GM18507 (cell line): ENCODE measurements around the gene PRRT2.
A peak's percentile ranks its signal among the peaks of the same experiment; 100 is the strongest.
"Not testable (repeated sequence)": the region's sequence is repeated elsewhere in the genome, so short reads cannot be mapped to it uniquely, and the experiment has no call there.

Experiments
- DNase-seq: peaks from one replicate; pipeline ENCODE4 v3.0.0; 2011; ENCODE audit warnings: low read depth; ENCODE audit not compliant: insufficient read length; ENCODE audit errors: extremely low spot score
- FAIRE-seq: peaks from 2 replicates; lab custom pipeline; 2011; peaks lifted over from hg19 to GRCh38; lab: Jason Lieb, UNC

PRRT2 gene

DNA sequence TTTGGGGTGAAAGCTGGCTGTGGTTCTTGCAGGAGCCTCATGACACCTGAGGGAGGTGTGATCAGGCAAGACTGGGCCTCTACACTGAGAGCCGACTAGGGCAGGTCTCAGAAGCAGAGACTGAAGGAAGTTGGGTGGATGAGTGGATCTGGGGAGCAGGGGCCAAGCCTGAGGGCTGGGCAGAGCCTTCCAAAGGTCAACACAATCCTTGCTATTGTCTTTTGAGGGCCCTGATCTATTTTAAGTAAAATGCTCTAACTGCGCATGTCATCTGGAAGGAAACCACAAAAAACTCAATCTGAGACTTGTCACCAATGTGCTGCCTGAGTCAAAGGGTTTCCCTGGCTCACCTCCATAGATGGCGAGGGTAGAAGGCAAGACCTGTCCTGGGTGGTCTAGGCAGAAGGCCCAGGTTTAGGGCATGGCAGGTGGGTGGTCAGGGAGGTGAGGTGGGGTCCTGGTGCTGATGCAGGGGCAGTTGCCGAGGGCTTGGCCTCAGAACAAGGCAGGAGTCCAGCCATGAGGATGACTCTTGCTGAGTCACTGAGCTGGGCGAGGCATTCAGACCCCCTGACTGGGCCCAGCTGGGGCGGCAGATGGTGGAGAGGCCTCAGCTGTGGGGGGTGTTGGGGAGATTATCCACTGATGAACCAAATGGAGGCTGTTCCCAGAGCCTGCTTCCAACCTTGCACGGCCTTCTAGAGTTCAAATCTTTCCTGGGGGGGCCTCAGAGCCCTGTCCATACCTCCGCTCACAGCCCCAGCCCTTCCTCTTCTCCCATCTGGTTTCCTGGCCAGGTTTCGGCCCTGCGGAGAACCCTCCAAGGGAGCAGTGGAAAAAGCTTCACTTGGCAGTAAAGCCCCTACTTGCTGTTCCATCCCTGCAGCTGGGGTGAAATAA, 13.4 kb downstream of the PRRT2 start:
- peak; percentile 41 for FAIRE-seq
- DNase-seq: no peak

DNA sequence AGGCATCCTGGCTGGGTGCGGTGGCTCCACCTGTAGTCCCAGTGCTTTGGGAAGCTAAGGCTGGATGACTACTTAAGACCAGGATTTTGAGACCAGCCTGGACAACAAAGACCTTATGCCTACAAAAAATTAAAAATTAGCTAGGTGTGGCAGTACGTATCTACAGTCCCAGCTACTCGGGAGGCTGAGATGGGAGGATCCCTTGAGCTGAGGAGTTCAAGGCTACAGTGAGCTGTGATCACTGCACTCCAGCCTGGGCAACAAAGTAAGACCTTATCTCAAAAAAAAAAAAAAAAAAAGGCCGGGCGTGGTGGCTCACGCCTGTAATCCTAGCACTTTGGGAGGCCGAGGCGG, 14.3 kb downstream of the PRRT2 start:
- FAIRE-seq: no peak
- DNase-seq: no peak

DNA sequence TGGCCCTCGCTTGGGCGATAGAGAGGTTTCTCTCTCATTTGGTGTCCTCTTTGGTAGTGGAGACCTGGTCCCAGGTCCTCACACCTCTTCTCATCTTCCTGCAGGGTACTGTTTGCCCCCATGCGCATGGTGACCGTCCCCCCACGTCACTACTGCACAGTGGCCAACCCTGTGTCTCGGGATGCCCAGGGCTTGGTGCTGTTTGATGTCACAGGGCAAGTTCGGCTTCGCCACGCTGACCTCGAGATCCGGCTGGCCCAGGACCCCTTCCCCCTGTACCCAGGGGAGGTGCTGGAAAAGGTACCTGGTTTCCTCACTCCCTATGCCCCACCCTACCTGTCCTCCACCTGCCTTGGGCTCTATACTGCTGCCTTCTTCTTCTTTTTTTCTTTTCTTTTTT, 18.8 kb downstream of the PRRT2 start:
- FAIRE-seq (no peak), DNase-seq (no peak)

- FAIRE-seq: no peak
These were observed 19.5 kb downstream of the PRRT2 start for GRCh38 chr16:29831490-29831889.

DNA sequence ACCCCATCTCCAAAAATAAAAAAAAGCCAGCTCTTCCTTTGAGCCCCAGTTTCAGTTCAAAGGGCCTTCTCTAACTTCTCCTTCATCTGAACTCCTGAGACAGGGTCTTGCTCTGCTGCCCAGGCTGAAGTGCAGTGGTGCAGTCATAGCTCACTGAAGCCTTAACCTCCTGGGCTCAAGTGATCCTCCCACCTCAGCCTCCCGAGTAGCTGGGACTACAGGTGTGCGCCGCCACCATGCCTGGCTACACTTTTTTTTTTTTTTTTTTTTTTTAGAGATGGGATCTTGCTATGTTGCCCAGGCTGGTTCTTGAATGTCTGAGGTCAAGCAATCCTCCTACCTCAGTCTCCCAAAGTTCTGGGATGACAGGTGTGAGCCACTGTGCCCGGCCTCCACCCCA, 21.2 kb downstream of the PRRT2 start:
- FAIRE-seq, DNase-seq: not testable (repeated sequence)

More at GRCh38 chr16:29831490-29831889, 19.5 kb downstream of the PRRT2 start:
- DNase-seq: no peak

- no peak for FAIRE-seq
These were observed 22.1 kb downstream of the PRRT2 start for GRCh38 chr16:29834079-29834478.

GRCh38 chr16:29835926-29836325, 23.9 kb downstream of the PRRT2 start:
- FAIRE-seq (no peak), DNase-seq (no peak)

More at GRCh38 chr16:29834079-29834478, 22.1 kb downstream of the PRRT2 start:
- no peak for DNase-seq

DNA sequence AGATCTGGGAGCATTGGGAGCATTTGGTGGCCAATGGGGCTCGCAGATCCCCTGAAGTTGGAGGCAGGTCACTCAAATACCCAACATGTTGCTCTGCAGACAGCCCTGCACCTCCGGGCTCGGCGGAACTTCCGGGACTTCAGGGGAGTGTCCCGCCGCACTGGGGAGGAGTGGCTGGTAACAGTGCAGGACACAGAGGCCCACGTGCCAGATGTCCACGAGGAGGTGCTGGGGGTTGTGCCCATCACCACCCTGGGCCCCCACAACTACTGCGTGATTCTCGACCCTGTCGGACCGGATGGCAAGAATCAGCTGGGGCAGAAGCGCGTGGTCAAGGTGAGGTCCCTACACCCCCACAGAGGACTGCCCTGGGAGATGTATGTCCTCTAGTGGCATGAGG, 24.6 kb downstream of the PRRT2 start:
- FAIRE-seq: no peak
- no peak for DNase-seq

DNA sequence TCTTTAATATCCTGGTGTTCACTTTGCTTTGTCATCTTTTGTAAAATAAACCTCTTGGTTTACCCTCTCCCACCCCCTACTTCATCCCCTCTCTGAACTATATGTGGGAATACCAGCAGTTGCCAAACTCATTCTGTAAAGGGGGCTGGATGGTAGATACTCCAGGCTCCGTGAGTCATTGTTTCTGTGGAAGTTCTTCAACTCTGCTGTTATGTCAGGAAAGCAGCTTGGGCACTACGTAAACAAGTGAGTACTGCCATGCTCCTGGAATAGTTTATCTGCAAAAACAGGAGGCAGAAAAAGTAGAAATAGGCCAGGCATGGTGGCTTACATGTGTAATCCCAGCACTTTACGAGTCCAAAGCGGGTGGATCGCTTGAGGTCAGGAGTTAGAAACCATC, 25.8 kb downstream of the PRRT2 start:
- DNase-seq (no peak), FAIRE-seq (no peak)

DNA sequence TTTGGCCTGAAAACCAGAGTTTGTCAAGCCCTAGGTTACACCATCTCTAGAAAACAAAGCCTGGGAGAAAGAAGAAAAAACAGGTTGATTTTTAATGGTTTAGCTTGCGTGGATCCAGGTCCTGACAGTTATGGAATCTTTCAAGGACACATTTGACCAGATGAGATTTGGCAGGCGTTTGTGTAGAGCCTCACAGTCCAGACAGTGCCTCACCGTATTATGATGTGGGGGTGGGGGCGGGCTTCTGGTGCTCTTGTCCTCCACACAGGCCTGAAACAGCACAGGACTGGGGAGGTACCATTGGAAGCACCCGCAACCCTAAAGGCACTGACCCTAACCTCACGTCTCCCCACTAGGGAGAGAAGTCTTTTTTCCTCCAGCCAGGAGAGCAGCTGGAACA, 27.8 kb downstream of the PRRT2 start:
- DNase-seq (no peak), FAIRE-seq (no peak)

GRCh38 chr16:29840240-29840639, 28.2 kb downstream of the PRRT2 start:
- no peak for FAIRE-seq
- DNase-seq: no peak

DNA sequence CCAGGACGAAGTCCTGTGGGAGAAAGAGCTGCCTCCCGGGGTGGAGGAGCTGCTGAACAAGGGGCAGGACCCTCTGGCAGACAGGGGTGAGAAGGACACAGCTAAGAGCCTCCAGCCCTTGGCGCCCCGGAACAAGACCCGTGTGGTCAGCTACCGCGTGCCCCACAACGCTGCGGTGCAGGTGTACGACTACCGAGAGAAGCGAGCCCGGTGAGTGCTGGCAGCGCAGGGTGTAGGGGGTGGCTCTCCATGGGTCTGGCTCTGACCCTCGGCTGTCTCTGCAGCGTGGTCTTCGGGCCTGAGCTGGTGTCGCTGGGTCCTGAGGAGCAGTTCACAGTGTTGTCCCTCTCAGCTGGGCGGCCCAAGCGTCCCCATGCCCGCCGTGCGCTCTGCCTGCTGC, 29.6 kb downstream of the PRRT2 start:
- FAIRE-seq (no peak), DNase-seq (no peak)

DNA sequence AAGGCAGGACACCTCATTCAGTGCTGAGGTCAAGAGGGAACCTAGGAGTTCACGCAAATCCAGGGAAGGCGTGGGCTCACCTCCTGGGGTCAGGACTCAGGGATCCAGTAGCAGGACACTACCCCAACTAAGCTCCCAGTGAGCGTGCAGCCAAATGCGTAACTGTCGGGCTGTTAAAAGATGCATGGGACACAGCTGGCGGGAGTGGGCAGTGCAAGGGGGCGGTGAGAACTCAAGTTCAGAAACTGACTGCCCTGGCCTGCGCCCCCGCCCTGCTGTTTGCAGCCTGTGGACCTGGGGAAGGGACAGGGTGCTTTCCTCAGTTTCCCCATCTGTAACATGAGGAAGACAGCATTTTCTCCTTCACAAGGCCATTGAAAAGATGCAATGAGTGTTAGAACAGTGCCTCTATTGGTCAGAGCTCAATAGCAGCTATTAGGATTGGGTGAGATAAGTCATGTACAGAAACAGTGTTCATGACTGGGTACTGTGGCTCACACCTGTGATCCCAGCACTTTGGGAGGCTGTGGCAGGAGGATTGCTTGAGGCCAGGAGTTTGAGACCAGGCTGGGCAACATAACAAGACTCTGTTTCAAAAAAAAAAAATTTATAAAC, 30.8 kb downstream of the PRRT2 start:
- DNase-seq (no peak), FAIRE-seq (no peak)

DNA sequence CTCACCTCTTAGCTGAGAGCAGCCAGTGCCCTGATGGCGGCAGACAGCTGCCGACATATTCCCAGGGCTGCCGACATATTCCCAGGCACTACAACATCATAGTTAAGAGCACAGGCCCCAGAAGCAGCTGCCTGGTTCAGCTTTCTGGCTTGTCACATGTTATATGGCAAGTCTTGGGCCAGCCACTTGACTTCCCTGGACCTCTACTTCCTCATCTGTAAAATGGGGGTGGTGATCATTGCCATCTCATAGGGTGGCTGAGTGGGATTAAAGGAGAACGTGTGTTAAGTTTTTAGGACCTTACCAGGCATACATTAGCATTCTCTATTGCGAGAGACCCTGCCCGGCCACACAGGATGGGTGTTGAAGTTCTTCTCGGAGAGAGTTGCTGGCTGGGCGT, 31.9 kb downstream of the PRRT2 start:
- no peak for DNase-seq
- no peak for FAIRE-seq

GRCh38 chr16:29844575-29845331, 32.8 kb downstream of the PRRT2 start:
- DNase-seq: no peak
- FAIRE-seq: no peak

DNA sequence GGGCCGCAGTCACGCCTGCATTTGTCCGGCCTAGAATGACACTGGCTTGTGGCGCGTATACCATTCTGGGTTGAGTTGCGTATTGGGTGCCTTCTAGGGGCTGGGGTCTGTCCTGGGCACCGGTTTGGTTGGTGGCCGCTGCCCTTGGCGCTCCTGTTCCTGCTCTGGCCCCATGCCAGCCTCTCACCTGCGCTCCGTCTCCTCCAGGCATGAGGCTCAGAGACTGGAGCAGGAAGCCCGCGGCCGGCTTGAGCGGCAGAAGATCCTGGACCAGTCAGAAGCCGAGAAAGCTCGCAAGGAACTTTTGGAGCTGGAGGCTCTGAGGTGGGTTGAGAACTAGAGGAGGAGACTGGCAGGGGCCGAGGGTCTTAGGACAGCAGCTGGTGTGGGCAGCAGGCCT, 33.7 kb downstream of the PRRT2 start:
- no peak for DNase-seq
- FAIRE-seq: no peak

DNA sequence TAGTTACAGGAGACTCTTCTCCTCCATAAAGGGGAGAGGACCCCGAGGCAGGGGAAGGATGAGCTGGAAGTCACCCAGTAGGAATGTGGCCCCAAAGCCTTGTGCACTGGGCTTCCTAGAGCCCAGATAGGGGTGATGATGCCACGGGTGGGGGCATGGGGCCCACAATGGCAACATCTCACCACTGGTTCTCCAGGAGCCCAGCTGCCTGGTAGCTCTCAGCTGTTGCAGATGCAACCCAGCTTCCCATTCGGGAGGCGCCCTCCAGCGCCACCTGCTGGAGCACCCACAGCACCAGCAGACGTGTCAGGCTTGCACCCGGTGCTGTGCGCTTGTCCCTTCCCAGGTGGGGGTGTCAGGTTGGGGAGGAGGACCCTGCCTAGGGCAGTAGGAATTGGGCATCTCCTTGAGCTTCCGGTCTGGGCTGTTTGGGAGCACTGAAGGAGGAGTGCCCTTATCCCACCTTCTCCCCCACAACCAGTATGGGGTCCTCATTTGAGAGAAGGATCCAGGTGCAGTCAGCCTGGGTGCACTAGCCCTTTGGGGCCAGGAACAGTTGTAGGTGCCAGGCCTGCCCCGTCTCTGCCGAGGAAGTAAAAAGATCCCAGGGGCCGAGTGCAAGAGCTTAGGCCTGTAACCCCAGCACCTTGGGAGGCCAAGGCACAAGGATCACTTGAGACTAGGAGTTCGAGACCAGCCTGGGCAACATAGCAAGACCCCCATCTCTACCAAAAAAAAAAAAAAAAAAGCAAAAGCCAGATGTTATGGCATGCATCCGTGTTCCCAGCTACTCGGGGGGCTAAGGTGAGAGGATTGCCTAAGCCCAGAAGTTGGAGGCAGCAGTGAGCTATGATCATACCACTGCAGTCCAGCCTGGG, 36.7 kb downstream of the PRRT2 start:
- FAIRE-seq: peak; percentile 73
- DNase-seq: peak; percentile 57

DNA sequence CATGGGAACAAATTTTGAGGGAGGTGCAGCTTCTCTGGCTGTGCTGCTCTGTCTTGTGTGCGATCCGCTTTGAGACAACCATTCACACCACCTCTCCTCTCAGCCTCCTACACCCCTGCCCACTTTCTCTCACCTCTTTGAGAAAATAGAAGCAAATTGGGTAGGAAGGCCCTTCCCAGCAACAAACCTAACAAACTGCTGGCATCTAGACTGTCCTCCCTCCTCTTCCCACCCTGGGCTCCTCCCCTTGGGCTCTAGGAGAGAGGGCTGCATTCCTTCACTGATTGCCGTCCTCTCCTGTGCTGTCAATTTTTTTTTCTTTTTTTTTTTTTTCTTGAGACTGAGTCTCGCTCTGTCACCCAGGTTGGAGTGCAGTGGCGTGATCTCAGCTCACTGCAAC, 37.5 kb downstream of the PRRT2 start:
- DNase-seq: no peak
- FAIRE-seq: no peak

DNA sequence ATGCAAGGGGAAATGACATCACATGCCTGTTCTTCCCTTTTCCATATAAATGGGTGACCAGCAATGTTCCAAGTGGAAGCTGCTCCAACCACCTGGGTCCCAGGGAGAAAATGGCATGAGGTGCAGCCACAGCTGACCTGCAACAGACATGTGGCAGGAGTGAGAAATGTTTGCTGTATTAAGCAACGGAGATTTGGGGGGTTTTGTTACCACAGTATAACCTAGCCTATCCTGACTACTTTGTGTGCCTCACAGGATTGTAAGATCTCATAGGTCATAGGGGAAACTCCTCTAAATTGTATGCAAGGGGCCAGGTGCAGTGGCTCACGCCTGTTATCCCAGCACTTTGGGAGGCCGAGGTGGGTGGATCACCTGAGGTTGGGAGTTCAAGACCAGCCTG, 39.0 kb downstream of the PRRT2 start:
- DNase-seq (no peak), FAIRE-seq (no peak)

GRCh38 chr16:29852654-29853053, 40.7 kb downstream of the PRRT2 start:
- DNase-seq (no peak), FAIRE-seq (no peak)
